ENCODE results near the gene PPFIA1.

DNA sequence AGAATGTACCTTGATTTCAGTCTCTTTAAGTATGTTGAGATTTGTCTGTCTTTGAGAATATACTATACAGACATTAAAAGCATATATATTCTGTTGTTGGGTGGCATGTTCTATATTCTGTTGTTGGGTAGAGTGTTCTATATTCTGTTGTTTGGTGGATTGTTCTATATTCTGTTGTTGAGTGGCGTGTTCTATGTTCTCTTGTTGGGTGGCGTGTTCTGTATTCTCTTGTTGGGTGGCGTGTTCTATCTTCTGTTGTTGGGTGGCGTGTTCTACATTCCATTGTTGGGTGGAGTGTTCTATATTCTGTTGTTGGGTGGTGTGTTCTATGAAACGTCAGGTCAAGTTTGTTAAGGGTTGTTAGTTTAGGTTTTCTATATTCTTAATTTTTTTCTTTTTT is 100.8 kb downstream of the PPFIA1 start:
- TF ChIP-seq, protein P1, sequence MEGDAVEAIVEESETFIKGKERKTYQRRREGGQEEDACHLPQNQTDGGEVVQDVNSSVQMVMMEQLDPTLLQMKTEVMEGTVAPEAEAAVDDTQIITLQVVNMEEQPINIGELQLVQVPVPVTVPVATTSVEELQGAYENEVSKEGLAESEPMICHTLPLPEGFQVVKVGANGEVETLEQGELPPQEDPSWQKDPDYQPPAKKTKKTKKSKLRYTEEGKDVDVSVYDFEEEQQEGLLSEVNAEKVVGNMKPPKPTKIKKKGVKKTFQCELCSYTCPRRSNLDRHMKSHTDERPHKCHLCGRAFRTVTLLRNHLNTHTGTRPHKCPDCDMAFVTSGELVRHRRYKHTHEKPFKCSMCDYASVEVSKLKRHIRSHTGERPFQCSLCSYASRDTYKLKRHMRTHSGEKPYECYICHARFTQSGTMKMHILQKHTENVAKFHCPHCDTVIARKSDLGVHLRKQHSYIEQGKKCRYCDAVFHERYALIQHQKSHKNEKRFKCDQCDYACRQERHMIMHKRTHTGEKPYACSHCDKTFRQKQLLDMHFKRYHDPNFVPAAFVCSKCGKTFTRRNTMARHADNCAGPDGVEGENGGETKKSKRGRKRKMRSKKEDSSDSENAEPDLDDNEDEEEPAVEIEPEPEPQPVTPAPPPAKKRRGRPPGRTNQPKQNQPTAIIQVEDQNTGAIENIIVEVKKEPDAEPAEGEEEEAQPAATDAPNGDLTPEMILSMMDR (IDR thresholded peaks at IDR 0.05), result no peak
- TF ChIP-seq EP300 (IDR thresholded peaks at IDR 0.05), result no peak
- no peak for TF ChIP-seq POLR2A (IDR thresholded peaks at IDR 0.05)
- no peak for TF ChIP-seq POLR2AphosphoS5 (IDR thresholded peaks at IDR 0.05)

Data from upper lobe of left lung (tissue), 4 donors.